Activated T-cell treated with anti-CD3 and anti-CD28 coated beads for 24 hours (primary cell): Measurements from ENCODE around the gene KAT6B.

ENCODE experiments used
- DNase-seq: peaks from one replicate; pipeline ENCODE4 v3.0.0-alpha.2; 2020; ENCODE audit warnings: low read depth

The KAT6B gene

DNA sequence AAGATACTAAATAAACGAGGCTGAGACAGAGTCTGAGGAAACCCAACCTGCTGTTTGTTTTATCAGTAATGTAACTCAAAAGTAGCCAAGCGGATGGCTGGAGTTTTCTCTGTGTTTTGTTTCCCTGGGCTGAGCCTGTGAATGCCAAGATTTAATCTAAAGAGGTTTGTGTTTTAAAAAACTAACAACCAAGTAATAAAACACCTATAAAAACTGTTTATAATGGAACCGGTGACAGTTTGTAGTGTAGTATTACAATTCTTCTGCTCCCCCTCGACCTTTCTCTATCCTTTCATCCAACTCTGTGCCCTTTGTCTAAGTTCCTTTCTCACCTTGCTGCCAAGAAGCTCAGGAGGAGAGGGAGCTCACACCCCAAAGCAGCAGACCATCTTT lies 2.6 kb upstream of the KAT6B start:
- no peak for DNase-seq

DNA sequence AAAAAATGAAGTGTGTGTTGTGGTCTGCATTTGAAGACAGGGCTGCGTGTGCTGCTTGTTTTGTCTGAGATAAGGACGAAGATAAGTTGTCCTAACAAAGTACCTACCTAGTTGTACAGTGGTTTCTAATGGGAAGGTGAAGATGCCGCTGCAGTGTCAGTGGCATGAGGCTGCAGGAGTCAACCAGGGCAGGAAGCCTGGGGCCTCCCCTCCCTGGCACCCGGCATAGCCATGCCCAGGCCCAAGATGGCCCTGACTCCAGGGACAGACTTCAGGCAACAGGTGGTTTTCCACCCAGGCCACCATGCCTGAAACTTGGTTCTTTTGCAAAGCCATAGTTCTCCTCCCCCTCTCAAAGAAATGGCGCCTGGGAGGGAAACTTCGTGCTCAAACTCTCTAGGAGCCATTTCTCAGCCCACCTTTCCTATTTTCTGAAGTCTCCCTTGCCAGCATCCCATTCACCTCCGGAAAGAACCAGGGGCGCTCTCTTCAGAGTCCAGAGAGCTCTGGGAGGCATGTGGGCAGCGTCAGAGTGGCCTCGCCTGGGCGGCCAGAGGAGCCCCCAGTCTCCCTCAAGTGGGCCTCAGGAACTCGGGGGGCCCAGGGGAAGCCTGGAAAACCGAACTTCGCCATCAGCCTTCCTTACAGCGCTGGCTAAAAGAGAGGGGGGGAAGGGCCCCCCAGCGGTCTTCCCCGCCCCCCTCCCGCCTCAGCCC lies 2.1 kb upstream of the KAT6B start:
- DNase-seq: no peak

DNA sequence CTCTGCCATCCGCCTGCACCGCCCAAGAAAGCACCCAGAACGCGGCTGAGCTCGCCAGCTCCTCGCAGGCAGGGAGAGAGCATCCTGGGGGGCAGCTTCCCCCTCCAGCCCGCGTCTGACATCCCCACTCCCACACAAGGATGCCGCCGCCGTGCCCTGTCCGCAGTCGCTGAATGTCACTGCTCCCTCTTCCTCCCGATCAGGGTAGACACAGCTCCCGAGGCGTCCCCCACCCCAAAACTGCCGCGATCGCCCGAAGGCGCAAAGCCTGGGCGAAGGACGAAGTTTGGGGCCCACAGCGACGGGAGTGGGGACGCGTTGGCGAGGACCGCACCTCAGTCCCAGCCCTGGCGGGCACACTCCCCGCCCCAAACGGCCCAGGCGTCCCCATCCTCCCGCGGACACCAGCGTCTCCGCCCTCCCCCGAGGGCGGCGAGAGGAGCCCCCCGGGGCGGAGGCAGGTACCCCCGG lies 1.5 kb upstream of the KAT6B start:
- DNase-seq: peak; percentile 35

DNA sequence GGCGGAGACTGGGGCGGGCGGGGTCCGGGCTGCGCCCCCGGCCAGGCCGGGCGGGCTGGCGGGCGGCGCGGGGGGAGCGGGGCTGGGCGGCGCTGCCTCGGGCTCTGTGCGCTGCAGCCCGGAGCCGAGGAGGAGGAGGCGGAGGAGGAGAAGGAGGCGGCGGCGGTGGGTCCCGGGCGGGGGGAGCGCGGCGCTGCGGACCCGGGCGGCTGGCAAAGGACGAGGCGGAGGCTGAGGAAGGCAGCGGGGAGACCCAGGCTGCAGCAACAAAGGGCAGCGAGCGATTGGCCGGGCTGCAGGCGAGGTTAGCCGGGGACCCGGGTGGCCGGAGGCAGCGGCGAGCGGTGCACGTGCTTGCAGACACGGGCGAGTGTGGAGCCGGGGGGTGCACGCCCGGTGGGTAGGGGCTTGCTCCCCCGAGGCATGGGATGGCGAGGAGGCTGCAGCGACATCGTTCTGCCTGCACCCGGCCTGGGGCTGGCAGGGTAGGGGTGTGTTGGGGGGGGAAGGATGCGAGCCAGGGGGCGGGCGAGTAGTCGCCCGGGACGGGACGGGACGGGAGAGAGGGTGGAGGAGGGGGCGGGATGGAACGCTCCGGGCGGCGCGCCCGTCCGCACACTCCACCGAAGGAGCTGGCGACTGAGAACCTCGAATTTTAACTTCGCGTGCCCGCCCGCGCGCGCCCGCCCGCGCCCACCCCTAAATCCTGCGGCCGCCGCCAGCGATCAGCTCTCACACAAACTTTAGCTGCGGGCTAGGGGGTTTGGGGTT lies 844 bp upstream of the KAT6B start:
- no peak for DNase-seq

DNA sequence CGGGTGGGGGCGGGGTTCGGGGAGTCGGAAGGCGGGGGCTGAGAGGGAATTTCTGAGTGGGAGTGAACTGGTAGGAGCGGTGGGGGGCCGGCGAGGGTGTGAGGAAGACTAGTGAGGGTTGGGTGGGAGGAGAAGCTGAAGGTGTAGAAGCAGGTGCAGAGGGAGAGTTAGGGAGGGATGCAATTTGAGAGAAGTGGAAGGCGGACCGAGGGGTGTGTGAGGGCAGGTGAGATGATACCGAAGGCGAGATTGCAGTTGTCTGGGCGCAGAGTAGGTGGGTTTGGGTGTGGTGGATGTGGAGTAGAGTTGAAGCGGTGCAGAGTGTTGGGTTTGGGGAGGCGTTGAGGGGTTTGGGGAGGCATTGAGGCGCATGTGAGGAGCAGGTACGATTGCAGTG lies 643 bp downstream of the KAT6B start:
- DNase-seq: no peak

DNA sequence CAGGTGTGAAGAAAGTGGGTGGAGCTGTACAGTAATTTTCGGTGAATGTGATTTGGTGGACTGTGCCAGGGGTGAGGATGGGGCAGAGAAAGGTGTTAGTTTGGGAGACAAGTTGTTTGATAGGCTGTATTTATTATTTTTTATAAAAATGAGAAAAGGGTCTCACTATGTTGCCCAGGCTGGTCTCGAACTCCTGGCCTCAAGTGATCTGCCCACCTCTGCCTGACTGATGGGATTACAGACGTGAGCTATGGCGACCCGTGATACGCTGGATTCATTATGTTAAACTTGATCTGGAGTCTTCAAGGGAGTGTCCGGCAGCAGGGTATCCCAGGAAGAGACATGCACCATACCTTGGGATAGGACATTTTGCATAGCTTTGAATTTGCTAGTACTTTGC lies 1.3 kb downstream of the KAT6B start:
- no peak for DNase-seq

DNA sequence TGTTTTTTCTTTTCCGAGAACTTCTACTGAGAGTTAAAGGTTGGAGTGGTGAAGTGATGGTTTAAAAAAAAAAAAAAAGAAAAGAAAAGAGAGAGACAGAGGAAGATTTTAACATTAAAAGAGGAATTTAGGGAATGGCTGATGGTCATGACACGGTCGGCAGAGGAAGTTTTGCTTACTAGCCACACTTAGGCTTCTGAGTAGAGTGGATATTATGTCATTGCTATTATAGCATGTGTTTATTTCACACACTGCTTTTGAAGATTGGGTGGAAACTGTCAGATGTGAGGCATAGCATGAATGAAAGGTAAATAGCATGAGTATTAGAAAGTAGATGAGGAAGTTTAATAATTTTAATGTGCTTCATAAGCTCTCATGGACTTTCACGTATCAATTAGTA lies 2.5 kb downstream of the KAT6B start:
- DNase-seq: no peak

DNA sequence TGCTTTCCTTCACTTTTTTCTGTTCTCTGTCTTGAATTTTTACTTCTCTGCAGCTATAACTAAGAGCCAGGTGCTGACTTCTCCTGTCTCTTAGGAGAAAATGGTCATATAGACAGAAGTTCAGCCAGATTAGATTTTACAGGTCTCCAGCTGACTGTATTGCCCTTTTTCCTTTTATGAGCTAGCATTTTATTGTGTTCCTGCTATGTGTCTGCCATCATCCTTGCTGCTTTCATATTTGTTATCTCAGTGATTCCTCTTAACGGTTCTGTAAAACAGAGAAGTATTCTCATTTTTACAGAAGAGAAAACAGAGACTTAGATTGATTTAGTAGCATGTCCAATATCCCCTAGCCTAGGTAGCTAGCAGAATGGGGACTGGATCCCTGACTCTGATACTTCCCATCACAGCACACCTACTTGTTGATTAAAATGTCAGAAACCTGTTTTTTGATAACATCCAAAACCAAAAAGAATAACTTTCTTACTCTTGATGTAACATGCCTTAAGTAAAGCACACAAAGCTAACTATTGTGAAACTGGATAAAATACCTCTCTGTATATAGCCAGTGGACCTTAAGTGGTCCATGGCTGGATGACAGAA lies 5.2 kb downstream of the KAT6B start:
- no peak for DNase-seq

DNA sequence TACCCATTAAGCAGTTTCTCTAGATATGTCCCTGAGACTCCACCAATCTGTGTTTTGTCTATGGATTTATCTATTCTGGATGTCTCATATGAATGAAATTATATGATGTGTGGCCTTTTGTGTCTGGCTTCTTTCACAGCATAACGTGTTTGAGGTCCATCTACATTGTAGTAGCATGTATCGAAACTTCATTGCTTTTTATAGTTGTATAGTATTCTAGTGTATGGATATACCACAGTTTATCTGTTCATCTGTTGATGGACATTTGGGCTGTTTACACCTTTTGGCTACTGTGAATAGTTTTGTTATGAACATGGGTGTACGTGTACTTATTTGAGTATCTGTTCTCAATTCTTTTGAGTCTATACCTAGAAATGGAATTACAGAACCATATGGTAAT lies 9.6 kb downstream of the KAT6B start:
- no peak for DNase-seq

DNA sequence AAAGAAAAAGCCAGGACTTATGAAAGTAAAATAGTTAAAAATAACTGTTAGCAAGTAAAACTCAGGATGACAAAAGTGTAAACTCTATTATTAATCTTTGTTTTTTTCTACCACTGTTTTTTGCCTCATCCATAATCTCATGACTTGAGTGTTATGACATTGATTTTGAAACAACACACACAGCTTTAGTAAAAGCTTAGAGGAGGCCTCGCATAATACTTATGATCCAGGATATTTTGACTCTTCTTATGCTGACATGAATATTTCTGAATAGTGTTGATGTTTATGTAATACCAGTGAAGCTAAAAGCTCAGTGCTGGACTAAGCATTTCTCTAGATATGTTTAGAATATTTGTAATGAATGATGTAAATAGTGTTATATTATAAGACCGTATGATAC lies 10.5 kb downstream of the KAT6B start:
- DNase-seq: no peak

DNA sequence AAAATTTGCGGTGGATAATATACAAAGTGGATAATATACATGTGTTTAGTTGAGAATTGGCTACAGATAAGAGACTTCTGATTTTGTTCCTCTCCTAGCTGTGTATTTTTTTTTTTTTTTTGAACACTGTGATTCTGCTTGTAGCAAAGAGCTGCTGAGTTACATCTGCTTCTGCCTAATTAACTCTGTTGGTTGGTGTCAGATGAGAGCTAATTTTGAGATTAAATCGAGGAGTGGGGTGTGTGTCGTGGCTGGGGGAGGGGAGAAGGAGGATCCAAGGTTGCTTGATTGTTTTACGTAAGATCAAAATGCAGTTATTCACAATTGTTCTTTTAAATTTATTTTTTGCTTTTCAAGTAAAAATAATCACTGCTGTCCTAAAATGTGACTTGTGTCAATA lies 11.3 kb downstream of the KAT6B start:
- no peak for DNase-seq

DNA sequence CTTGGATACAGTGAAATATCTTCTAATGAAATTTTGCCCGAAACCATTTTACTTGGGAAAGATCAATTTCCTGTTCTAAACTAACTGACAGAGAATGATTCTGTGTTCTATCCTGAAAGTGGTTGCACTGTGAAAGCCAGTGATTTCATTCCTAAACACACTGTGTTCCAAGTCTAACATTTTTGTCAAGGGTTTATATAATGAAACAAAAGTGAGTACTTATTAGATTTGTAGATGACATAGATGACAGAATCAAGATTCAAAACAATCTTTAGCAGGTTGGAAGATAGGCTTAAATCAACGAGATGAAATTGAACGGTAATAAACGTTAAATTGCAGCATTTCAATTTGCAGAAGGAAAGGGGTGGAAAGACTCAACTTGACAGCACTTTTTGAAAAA lies 13.3 kb downstream of the KAT6B start:
- DNase-seq: no peak

DNA sequence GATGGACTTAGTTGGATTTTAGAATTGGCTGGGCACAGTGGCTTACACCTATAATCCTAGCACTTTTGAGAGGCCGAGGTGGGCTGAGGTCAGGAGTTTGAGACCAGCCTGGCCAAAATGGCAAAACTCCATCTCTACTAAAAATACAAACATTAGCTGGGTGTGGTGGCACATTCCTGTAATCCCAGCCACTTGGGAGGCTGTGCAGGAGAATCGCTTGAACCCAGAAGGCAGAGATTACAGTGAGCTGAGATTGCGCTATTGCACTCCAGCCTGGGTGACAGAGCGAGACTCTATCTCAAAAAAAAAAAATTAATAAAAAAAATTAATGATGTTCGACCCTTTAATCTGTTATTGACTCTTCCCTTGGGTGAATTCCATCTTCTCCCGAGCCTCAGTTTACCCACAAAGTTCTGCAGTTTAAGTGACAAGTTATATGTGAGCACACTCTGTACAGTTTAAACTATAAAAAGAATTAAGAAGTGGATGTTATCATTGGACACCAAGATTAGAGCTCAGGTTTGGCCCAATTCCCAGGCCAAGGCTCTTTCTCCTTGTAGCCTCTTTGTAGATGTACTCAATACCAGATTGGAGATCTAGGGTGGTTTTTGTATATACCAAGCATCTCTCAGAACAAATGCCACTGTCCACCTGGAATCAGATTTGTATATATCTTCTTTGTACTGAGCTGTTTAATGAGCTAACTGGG lies 15.0 kb downstream of the KAT6B start:
- DNase-seq: no peak

DNA sequence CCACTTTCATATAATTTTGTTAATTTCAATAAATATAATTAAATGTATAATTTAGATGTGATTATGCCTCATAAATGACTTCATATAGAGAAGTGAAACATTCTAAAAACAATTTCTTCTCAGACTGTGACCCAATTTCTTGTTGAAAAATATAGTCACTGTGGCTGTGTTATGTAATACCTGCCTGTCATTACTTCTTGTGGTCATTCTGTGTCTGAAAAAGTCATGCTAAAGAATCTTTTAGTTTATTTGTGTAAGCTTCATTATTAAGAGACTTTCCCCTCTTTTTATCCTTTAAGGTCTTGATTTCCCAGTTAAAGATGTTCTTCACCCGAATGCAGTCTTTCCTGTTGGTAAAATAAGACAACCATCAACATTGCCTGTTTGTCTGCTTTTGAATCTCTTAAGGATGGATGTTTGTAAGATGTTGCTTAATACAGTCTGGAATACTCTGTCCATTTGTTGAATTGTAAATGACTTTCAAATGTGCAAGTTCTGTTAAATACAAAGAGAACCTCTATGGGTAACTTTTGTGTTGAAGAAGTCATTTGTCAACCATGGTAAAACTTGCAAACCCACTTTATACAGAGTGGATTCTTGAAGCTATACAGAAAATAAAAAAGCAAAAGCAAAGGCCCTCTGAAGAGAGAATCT lies 16.0 kb downstream of the KAT6B start:
- DNase-seq: no peak

DNA sequence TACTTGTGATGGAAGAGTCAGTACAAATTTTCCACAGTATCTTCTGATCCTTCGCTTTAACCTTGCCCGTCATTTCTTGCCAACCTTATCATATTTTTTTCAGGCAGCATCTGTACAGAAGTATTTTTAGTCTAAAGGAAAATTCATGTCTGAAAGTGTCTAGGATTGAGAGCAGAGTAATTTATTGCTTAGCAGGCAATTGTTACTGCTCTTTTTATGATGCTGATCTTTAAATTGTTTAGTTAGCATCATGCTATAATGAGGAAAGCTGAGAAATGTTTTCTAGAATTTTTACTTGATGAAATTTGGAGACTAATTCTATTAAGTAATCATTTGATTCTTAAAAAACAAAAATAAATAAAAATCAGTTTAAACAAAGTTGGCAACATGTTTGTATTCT lies 20.6 kb downstream of the KAT6B start:
- DNase-seq: no peak

DNA sequence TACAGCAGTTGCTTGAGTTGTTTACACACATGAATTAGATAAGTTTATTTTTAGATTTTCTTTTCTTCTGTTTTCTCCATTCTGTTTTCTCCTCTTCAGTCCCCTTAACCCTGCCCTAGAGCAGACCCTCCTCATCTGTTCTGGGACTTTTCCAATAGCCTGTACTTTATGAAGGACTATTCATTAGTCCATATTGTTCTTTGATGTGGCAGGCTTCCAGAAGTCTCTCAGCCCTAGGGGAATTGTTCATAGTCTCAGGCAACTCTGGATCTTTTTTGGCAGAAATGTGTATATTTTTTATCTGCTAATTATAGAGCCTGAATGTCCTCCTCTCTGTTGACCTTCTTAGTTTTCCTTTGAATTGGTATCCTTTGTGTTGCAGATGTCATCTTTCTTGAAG lies 25.4 kb downstream of the KAT6B start:
- DNase-seq: no peak

DNA sequence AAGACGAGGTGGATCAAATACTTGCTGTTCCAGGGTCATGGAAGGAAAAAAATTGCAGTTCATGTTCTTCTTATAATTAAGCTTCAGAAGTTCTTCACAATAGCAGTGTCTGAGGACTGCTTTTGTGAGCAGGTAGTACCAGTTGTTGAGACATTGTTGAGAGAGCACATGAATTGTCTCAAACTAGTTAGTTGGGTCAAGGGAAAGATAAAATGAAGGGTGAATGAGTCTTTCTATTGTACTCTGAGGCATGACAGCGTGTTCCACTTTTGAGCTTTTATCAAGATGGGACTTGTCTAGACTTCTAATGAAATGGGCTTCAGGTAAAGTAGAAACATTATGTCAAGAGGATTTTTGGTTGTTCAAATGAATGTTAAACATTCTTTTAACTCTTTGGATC lies 26.0 kb downstream of the KAT6B start:
- no peak for DNase-seq

DNA sequence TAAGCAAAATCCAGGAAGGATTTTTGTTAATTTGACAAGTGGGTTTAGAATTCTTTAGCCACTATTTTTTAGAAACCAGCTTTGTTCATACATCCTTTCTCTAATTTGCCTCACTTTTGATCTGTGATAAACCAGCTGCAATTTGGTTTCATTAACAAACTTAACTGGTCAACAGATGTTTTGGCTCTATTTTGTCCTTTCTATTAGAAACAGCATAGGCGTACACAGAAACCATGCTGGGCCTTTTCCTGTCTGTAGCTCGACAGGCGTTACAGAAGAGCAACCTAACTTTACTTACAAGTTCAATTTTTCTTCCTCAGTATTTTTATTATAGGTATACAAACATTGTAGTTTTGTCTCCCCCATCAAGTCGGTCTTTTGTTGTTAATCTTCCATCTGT lies 28.2 kb downstream of the KAT6B start:
- DNase-seq: no peak

DNA sequence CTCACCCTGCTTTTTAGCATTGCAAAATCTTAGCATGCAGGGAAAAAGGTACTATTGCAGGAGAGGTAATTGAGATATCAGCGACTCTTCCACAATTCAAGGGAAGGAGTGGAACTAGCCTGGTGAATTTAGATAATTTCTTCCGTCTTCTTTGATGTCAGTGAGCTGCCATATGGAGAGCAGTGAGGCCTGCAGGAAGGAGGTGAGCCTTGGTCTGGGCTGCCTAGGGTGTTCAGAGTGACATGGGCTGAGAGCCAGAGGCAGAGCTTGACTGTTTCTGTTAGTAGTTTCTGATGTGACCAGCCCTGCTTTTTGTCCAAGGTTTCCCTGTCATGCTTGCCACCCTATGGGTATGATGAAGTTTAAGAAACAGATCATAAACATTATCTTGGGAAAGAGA lies 28.6 kb downstream of the KAT6B start:
- DNase-seq: no peak

DNA sequence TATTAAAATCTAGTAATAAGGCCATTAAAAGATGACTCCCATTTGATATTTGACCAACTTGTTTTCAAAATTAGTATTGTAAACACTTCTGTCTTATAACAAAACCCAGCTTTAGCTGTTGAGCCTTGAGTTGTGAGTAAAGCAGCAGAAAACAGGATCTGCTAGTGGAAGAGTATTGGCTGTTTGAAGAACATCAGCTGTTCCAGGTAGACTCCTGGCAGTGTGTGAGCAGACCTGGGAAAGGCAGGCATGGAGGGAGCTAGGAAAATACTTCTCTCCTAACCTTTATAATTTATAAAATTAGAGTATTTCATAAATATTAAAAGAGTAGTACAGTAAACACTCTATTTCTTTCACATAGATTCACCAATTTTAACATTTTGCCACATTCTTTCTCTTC lies 29.0 kb downstream of the KAT6B start:
- DNase-seq: no peak

DNA sequence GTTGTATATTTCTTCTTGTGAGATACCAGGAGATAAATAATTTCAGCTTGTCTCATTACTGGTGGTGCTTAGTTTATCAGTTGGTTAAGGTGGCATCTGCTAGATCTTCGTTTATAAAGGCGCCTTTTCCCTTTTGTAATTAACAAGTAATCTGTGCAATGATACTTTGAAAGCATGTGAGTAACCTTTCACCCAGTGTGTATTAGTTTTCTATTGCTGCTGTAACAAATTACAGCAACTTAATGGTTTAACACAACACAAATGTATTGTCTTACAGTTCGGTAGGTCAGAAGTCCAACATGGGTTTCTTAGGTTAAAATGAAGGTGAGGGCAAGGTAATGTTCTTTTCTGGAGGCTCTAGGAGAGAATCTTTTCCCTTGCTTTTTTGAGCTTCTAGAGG lies 30.5 kb downstream of the KAT6B start:
- no peak for DNase-seq

DNA sequence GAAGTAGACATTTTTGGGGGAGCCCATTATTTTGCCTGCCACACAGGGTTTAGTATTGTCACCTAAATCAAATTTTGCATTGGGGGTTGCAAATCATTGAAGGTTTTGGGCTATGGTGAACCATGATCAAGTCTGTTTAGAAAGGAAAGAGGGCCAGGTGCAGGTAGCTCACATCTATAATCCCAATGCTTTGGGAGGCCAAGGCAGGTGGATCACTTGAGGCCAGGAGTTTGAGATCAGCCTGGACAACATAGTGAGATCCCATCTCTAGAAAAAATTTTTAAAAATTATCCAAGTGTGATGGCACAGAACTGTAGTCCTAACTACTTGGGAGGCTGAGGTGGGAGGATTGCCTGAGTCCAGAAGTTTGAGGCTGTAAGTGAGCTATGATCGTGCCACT lies 31.2 kb downstream of the KAT6B start:
- no peak for DNase-seq
